GM12878 (cell line): ENCODE data around the gene LGALS1. TPM values are rescaled to one million over a fixed set of nuclear protein-coding genes. Genes with fewer than 3 reads are reported as not detected.
A peak's percentile ranks its signal among the peaks of the same experiment; 100 is the strongest.

Source experiments
- EP300 ChIP-seq, 2 experiments: fragments of 150-350 bp in 1 of 2; IDR thresholded peaks; 2 replicates each; pipeline ENCODE4 v1.6.1; 2011 to 2012; ENCODE audit warnings: low read depth in 2 of 2, low read length in 2 of 2, borderline replicate concordance in 1 of 2, improper control_type of control experiment in 1 of 2, inconsistent platforms in 1 of 2; ENCODE audit not compliant: control insufficient read depth in 1 of 2
- EZH2 ChIP-seq: IDR thresholded peaks from 2 replicates; pipeline ENCODE4 v1.6.1; 2012; ENCODE audit warnings: low read depth, mild to moderate bottlenecking, control low read depth, inconsistent platforms, low read length, borderline replicate concordance; ENCODE audit not compliant: control insufficient read depth
- HDGF ChIP-seq: fragments of 450-650 bp; IDR thresholded peaks from 2 replicates; pipeline ENCODE4 v1.6.1; 2016; ENCODE audit warnings: antibody characterized with exemption
- IKZF2 ChIP-seq, 2 experiments: fragments of 450-650 bp; IDR thresholded peaks; 2 replicates each; pipeline ENCODE4 v1.6.1; 2017; ENCODE audit warnings: mild to moderate bottlenecking in 2 of 2, moderate library complexity in 2 of 2
- MYC ChIP-seq: IDR thresholded peaks from 2 replicates; pipeline ENCODE4 v1.6.1; 2011; ENCODE audit warnings: mild to moderate bottlenecking, low read length, moderate library complexity, inconsistent platforms; ENCODE audit not compliant: insufficient read depth, insufficient replicate concordance, insufficient read length, severe bottlenecking
- NFIC ChIP-seq: IDR thresholded peaks from 2 replicates; pipeline ENCODE4 v1.6.1; 2012; ENCODE audit warnings: low read depth, mild to moderate bottlenecking, inconsistent platforms, low read length, moderate library complexity
- NR2C1 ChIP-seq: fragments of 450-650 bp; IDR thresholded peaks from 2 replicates; pipeline ENCODE4 v1.6.1; 2017; ENCODE audit warnings: antibody characterized with exemption, mild to moderate bottlenecking, moderate library complexity
- POLR2AphosphoS5 ChIP-seq: IDR thresholded peaks from 2 replicates; pipeline ENCODE4 v1.6.1; 2011; ENCODE audit warnings: mild to moderate bottlenecking, low read length, inconsistent platforms
- RFX5 ChIP-seq: IDR thresholded peaks from 2 replicates; pipeline ENCODE4 v1.6.1; 2011; ENCODE audit warnings: low read depth, low read length, improper control_type of control experiment
- YBX1 ChIP-seq: fragments of 450-650 bp; IDR thresholded peaks from 2 replicates; pipeline ENCODE4 v1.6.1; 2016; ENCODE audit warnings: antibody characterized with exemption
- polyA plus RNA-seq, 11 experiments: library from polyadenylated mRNA; depleted of rRNA in 4 of 11; unstranded in 6 of 11; stranded (reverse) in 5 of 11; fragments of >200 nt; fragmentation: Nextera tagmentation in 4 of 11; fragmentation: Illumina TruSeq in 1 of 11; extraction: Ambion mirVana in 4 of 11; extraction: Trizol in 1 of 11; gene quantifications; 1 replicate in 1 of 11; 2 replicates in 10 of 11; pipeline versions ENCODE4 v1.2.1 to v1.2.3, GENCODE V29; 2011 to 2016; ENCODE audit warnings: inconsistent platforms in 2 of 11, missing spikeins in 2 of 11, low read depth in 1 of 11
- total RNA-seq, 4 experiments: library from RNA; depleted of rRNA in 3 of 4; stranded (reverse); fragments of >200 nt in 3 of 4; fragmentation: Illumina TruSeq in 1 of 4; extraction: Trizol in 1 of 4; gene quantifications; 2 replicates each; pipeline versions ENCODE4 v1.2.1 to v1.2.3, GENCODE V29; 2013 to 2021
- TF ChIP-seq, protein P1 (sequence below): fragments of 450-650 bp; IDR thresholded peaks from 2 replicates; pipeline ENCODE4 v1.6.1; 2016; ENCODE audit warnings: mild to moderate bottlenecking
- TF ChIP-seq, protein P2 (sequence below): IDR thresholded peaks from 2 replicates; pipeline ENCODE4 v1.6.1; 2011; ENCODE audit warnings: borderline replicate concordance, low read depth, mild to moderate bottlenecking, moderate library complexity, low read length; ENCODE audit not compliant: insufficient read depth, poor library complexity, severe bottlenecking
- TF ChIP-seq, protein P3 (sequence below): fragments of 450-650 bp; formaldehyde crosslinking; IDR thresholded peaks from 2 replicates; pipeline ENCODE4 v1.4.0; 2022; ENCODE audit warnings: mild to moderate bottlenecking, moderate library complexity
- TF ChIP-seq, protein P4 (sequence below): IDR thresholded peaks from 2 replicates; pipeline ENCODE4 v1.6.1; 2012; ENCODE audit warnings: improper control_type of control experiment, low read depth, low read length; ENCODE audit not compliant: insufficient replicate concordance
- TF ChIP-seq, protein P5 (sequence below): IDR thresholded peaks from 2 replicates; pipeline ENCODE4 v1.6.1; 2012; ENCODE audit warnings: low read depth, low read length, improper control_type of control experiment

The LGALS1 gene
- total and polyA plus RNA-seq, 10 of the 15 experiments (the other 5 are each of a cell fraction or from before 2014, with no cell fraction given): 312 to 1,889 (median 706) TPM

DNA sequence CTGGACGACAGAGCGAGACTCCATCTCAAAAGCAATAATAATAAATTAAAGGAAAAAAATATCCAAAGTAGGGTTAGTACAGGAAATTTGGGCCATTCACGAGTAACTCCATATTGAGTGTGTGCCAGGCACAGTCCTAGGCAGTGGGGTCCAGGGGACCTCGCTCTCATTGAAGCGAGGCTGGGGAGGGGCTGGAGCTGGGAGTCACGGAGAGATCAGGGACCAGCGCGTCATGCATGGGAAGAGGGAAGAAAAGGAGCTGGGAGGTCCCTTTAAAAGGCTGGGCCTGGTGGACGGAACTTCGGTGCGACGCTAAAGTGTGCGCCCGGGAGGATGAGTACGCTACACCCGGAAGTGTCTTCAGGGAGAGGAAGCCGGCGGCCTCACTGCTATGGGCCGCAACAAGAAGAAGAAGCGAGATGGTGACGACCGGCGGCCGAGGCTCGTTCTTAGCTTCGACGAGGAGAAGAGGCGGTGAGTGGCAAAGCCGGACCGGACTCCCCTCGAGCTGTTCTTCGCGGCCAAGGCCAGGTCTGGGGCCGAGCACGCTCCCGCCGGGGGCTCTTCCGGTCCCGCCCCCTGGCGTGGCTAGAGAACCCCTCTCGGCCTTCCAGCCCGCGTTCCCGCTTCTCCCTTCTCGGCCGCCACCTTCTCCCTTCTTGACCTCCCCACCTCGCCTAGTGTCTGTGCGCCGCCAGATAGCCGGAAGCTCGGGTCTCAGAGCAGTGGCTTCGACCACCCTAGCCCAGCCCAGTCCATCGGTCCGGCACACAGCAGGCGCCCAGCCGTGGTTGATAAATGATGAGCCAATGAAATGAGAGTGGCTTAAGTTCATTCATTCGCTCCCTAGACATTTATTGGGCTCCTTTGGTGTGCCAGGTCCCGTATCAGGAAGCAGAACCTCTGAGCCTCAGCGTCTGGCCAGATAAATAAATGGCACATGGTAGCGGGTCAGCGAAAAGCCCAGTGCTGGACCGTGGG lies 10.9 kb downstream of the LGALS1 start, which contains the start of gene NOL12 (continued):
- TF ChIP-seq, protein P1, sequence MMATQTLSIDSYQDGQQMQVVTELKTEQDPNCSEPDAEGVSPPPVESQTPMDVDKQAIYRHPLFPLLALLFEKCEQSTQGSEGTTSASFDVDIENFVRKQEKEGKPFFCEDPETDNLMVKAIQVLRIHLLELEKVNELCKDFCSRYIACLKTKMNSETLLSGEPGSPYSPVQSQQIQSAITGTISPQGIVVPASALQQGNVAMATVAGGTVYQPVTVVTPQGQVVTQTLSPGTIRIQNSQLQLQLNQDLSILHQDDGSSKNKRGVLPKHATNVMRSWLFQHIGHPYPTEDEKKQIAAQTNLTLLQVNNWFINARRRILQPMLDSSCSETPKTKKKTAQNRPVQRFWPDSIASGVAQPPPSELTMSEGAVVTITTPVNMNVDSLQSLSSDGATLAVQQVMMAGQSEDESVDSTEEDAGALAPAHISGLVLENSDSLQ: peak; percentile 61; the same call in 1 of the 2 replicates
- TF ChIP-seq HDGF (no peak), POLR2AphosphoS5 (peak; percentile 87), RFX5 (no peak), EZH2 (no peak), YBX1 (no peak), MYC (peak; percentile 77), NR2C1 (no peak; the same call in 1 of the 2 replicates), IKZF2 (IDR thresholded peaks at IDR 0.05) (peak; percentile 22 to 56; a peak in 2 of 4 replicates), EP300 (IDR thresholded peaks at IDR 0.05; ENCODE audit: borderline replicate concordance in 1 of 2, control insufficient read depth in 1 of 2, low read depth in 2 of 2, low read length in 2 of 2) (no peak), NFIC (no peak)
- TF ChIP-seq, protein P2, sequence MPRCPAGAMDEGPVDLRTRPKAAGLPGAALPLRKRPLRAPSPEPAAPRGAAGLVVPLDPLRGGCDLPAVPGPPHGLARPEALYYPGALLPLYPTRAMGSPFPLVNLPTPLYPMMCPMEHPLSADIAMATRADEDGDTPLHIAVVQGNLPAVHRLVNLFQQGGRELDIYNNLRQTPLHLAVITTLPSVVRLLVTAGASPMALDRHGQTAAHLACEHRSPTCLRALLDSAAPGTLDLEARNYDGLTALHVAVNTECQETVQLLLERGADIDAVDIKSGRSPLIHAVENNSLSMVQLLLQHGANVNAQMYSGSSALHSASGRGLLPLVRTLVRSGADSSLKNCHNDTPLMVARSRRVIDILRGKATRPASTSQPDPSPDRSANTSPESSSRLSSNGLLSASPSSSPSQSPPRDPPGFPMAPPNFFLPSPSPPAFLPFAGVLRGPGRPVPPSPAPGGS: no peak
- TF ChIP-seq, protein P3, sequence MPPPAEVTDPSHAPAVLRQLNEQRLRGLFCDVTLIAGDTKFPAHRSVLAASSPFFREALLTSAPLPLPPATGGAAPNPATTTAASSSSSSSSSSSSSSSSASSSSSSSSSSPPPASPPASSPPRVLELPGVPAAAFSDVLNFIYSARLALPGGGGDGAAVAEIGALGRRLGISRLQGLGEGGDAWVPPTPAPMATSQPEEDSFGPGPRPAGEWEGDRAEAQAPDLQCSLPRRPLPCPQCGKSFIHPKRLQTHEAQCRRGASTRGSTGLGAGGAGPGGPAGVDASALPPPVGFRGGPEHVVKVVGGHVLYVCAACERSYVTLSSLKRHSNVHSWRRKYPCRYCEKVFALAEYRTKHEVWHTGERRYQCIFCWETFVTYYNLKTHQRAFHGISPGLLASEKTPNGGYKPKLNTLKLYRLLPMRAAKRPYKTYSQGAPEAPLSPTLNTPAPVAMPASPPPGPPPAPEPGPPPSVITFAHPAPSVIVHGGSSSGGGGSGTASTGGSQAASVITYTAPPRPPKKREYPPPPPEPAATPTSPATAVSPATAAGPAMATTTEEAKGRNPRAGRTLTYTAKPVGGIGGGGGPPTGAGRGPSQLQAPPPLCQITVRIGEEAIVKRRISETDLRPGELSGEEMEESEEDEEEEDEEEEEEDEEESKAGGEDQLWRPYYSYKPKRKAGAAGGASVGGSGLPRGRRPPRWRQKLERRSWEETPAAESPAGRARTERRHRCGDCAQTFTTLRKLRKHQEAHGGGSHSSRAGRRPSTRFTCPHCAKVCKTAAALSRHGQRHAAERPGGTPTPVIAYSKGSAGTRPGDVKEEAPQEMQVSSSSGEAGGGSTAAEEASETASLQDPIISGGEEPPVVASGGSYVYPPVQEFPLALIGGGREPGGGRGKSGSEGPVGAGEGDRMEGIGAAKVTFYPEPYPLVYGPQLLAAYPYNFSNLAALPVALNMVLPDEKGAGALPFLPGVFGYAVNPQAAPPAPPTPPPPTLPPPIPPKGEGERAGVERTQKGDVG: no peak
- TF ChIP-seq, protein P4, sequence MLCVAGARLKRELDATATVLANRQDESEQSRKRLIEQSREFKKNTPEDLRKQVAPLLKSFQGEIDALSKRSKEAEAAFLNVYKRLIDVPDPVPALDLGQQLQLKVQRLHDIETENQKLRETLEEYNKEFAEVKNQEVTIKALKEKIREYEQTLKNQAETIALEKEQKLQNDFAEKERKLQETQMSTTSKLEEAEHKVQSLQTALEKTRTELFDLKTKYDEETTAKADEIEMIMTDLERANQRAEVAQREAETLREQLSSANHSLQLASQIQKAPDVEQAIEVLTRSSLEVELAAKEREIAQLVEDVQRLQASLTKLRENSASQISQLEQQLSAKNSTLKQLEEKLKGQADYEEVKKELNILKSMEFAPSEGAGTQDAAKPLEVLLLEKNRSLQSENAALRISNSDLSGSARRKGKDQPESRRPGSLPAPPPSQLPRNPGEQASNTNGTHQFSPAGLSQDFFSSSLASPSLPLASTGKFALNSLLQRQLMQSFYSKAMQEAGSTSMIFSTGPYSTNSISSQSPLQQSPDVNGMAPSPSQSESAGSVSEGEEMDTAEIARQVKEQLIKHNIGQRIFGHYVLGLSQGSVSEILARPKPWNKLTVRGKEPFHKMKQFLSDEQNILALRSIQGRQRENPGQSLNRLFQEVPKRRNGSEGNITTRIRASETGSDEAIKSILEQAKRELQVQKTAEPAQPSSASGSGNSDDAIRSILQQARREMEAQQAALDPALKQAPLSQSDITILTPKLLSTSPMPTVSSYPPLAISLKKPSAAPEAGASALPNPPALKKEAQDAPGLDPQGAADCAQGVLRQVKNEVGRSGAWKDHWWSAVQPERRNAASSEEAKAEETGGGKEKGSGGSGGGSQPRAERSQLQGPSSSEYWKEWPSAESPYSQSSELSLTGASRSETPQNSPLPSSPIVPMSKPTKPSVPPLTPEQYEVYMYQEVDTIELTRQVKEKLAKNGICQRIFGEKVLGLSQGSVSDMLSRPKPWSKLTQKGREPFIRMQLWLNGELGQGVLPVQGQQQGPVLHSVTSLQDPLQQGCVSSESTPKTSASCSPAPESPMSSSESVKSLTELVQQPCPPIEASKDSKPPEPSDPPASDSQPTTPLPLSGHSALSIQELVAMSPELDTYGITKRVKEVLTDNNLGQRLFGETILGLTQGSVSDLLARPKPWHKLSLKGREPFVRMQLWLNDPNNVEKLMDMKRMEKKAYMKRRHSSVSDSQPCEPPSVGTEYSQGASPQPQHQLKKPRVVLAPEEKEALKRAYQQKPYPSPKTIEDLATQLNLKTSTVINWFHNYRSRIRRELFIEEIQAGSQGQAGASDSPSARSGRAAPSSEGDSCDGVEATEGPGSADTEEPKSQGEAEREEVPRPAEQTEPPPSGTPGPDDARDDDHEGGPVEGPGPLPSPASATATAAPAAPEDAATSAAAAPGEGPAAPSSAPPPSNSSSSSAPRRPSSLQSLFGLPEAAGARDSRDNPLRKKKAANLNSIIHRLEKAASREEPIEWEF: no peak
- TF ChIP-seq, protein P5, sequence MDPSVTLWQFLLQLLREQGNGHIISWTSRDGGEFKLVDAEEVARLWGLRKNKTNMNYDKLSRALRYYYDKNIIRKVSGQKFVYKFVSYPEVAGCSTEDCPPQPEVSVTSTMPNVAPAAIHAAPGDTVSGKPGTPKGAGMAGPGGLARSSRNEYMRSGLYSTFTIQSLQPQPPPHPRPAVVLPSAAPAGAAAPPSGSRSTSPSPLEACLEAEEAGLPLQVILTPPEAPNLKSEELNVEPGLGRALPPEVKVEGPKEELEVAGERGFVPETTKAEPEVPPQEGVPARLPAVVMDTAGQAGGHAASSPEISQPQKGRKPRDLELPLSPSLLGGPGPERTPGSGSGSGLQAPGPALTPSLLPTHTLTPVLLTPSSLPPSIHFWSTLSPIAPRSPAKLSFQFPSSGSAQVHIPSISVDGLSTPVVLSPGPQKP: peak; percentile 90
